Activated T-helper 1 cell treated with anti-CD3 and anti-CD28 coated beads, Interleukin-12 subunit alpha, Interleukin-12 subunit beta, Interleukin-2, Interleukin-4 antibody, amounts not matched to agents 30 ng/mL and 10 ng/mL and 1 ng/mL, durations not matched to agents 14 hours and 24 hours and 36 hours (primary cell): ENCODE results near the gene AMHR2. TPM values are rescaled to one million over a fixed set of nuclear protein-coding genes. Genes with fewer than 3 reads are reported as not detected.

ENCODE experiments used
- DNase-seq: peaks from one replicate; pipeline ENCODE4 v3.0.0; 2021; ENCODE audit warnings: low spot score
- H3K27ac Mint-ChIP-seq: one replicate; pipeline ENCODE4 v1.8.0; 2021; ENCODE audit warnings: mild to moderate bottlenecking, mixed read lengths
- H3K27me3 Mint-ChIP-seq: one replicate; pipeline ENCODE4 v1.8.0; 2022; ENCODE audit warnings: mild to moderate bottlenecking, moderate library complexity, mixed read lengths; ENCODE audit not compliant: insufficient read depth
- H3K36me3 Mint-ChIP-seq: one replicate; pipeline ENCODE4 v1.8.0; 2021; ENCODE audit warnings: low read depth, mixed read lengths
- H3K4me1 Mint-ChIP-seq: one replicate; pipeline ENCODE4 v1.8.0; 2021; ENCODE audit warnings: low read depth, mixed read lengths
- H3K4me3 Mint-ChIP-seq: one replicate; pipeline ENCODE4 v1.8.0; 2021; ENCODE audit warnings: mild to moderate bottlenecking, moderate library complexity, mixed read lengths
- H3K9me3 Mint-ChIP-seq: one replicate; pipeline ENCODE4 v1.8.0; 2021; ENCODE audit warnings: mixed read lengths
- intact Hi-C: fragments of 100-400 bp; cut with micrococcal nuclease; formaldehyde crosslinking; loops from one replicate; pipeline ENCODE4 v1.15.1; 2024
- total RNA-seq: library from RNA; stranded (reverse); gene quantifications from 2 replicates; pipeline ENCODE4 v1.2.3, GENCODE V29; 2022

Gene AMHR2
- total RNA-seq, 1 donor from 2014 or later = not detected

DNA sequence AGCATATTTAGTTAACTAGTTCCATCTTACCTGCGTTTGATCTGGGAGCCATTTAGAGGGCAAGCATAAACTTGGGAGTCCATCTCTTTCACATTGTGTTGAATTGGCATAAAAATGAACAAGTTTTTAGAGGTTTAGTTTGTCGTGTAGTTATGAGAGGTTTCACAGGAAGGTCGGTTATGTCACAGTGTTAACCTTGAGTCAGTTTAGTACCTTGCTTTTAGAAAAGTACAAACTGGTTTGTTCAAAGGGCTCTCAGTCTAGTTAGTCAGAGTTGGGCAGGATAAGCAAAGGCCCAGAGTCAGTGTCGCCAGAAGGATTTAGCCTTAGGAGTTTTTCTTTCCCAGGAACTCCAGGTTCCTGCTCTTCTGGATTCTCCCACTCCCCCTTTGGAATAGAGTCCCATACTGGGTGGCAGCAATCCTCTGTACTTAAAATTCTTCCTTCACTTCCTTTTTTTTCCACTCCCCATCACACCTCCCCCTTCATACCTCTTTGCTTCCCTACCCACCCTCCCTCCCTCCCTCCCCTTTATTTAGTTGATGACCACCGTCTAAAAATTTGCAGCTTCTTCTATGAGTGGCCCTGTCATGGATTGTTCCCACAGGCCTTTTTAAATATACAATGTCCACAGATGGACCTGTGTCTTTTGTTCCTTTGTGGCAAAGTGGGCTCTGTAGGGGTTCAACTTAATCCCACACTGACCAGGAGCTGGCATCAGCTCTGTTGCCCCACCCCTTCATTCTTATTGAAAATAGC is 40.3 kb downstream of the AMHR2 start:
- H3K4me1 Mint-ChIP-seq = peaks cover 42% of the 10 kb centered on the region
- H3K27ac Mint-ChIP-seq = peak overlapping the region; percentile 66
- DNase-seq = no peak
- no peak overlapping the region for H3K4me3 Mint-ChIP-seq
- intact Hi-C loops = no loop called here
- H3K36me3 Mint-ChIP-seq = peaks cover 84% of the 10 kb centered on the region
- no peaks in the 10 kb centered on the region for H3K27me3 Mint-ChIP-seq
- no peaks in the 10 kb centered on the region for H3K9me3 Mint-ChIP-seq

DNA sequence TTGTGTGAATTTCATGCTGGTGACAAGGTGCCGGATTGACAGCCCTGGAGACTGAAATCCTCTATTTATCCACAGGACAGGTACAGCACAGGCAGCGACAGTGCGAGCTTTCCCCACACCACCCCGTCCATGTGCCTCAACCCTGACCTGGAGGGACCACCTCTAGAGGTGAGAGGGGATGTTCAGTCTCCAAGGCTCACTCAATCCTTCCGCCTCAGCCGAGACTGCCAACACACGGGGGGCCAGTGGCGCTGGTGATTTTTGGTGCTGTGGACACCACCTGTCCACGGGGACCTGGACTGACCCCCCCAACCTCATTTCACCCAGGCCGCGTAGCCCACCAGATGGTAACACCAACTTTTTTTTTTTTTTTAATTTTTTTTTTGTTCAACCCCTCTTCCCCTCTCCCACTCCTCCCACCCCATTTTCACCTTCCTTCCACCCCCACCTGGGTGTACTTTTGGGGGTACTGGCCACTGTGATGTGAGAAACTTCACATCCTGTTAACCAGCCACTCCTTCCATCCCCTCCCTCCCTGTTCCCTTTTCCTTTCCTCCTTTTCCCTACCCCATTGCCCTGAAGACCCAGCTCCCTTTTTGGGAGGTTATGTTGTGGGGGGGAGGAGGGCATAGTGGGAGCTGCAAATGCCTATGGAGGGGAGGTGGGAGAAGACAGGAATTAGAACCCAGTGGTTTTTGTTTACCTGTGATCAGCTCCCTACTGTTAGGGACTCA is 41.2 kb downstream of the AMHR2 start:
- peaks cover 78% of the 10 kb centered on the region for H3K36me3 Mint-ChIP-seq
- H3K9me3 Mint-ChIP-seq = no peaks in the 10 kb centered on the region
- intact Hi-C loops = no loop called here
- DNase-seq = no peak
- no peaks in the 10 kb centered on the region for H3K27me3 Mint-ChIP-seq
- no peak overlapping the region for H3K4me3 Mint-ChIP-seq
- peaks cover 39% of the 10 kb centered on the region for H3K4me1 Mint-ChIP-seq
- H3K27ac Mint-ChIP-seq = peak overlapping the region; percentile 55

DNA sequence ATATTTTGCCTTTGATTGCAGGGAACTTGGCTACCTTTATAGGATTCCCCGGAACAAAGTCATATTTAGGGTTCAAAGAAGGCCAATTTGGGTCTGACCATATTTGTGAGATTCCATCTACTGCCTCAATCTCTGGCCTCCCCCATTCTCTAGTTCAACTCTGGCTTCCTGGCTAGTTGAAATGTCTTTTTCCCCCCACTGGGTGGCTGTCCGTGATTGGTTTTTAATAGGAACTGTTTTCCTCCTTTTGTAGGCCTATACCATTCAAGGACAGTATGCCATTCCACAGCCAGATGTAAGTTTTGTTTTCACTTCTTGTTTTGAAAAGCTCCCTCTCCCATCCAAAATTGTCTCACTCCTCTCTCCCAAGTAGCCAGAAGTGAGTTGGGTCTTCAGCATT is 42.0 kb downstream of the AMHR2 start:
- Mint-ChIP-seq H3K9me3 (no peaks in the 10 kb centered on the region), H3K4me1 (peaks cover 33% of the 10 kb centered on the region), H3K27me3 (no peaks in the 10 kb centered on the region), H3K36me3 (peaks cover 74% of the 10 kb centered on the region), H3K27ac (no peak overlapping the region), H3K4me3 (no peak overlapping the region)
- no peak for DNase-seq
- intact Hi-C loops = no loop called here

DNA sequence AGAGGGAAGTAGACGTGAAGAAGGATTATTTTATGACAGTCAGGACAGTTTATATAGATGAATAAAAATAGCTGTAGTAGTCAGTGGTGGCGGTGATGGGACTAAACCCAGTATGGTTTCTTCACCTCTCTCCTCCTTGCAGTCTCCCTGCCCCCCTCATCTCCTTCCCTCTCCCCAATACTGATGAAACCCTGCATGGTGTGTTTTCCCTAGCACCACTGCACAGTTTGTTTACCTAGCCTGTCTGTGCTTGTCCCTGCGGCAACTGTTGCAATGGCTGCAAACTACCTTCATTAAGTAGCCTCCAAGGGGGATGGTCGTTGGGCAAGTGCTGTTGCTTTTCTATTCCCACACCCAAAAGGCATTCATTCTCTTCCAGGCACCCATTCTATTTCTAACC is 43.0 kb downstream of the AMHR2 start:
- no peaks in the 10 kb centered on the region for H3K9me3 Mint-ChIP-seq
- no peak overlapping the region for H3K4me3 Mint-ChIP-seq
- H3K36me3 Mint-ChIP-seq = peaks cover 72% of the 10 kb centered on the region
- H3K27me3 Mint-ChIP-seq = no peaks in the 10 kb centered on the region
- DNase-seq = no peak
- peaks cover 33% of the 10 kb centered on the region for H3K4me1 Mint-ChIP-seq
- no peak overlapping the region for H3K27ac Mint-ChIP-seq
- intact Hi-C loops = no loop called here

DNA sequence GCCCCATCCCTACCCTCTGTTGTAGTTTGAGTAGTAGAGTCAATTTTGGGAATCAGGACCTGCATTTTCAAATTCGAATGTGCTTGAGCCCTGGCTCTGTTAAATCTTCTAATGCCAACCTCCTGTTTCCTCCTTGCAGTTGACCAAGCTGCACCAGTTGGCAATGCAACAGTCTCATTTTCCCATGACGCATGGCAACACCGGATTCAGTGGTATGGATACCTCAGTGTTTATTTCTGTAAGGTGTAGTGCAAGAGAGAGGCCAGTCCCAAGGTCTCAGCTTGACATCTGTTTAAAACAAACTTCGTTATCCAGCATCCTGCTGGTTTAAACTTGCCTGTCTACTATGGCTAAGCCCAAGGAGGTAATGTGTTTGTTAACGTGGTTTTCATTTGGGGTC is 43.4 kb downstream of the AMHR2 start:
- Mint-ChIP-seq H3K27ac (no peak overlapping the region), H3K4me1 (peaks cover 38% of the 10 kb centered on the region), H3K4me3 (no peak overlapping the region), H3K27me3 (no peaks in the 10 kb centered on the region), H3K9me3 (no peaks in the 10 kb centered on the region), H3K36me3 (peaks cover 72% of the 10 kb centered on the region)
- no peak for DNase-seq
- intact Hi-C loops = no loop called here

DNA sequence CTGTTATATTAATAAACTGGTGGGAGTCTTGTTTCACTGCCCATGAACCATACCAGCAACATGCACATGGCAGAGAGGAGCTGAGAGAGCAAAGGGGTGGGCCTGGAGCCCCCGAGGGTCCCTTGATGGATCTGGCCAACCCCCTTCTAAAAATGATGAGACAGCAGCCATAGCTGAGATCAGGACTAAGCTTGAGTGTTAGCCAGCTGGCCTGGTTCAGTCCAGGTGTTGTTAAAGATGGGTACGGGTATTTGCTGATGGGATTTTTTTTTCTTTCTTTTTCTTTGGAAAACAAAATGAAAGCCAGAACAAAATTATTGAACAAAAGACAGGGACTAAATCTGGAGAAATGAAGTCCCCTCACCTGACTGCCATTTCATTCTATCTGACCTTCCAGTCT is 44.2 kb downstream of the AMHR2 start:
- H3K4me1 Mint-ChIP-seq = peaks cover 38% of the 10 kb centered on the region

DNA sequence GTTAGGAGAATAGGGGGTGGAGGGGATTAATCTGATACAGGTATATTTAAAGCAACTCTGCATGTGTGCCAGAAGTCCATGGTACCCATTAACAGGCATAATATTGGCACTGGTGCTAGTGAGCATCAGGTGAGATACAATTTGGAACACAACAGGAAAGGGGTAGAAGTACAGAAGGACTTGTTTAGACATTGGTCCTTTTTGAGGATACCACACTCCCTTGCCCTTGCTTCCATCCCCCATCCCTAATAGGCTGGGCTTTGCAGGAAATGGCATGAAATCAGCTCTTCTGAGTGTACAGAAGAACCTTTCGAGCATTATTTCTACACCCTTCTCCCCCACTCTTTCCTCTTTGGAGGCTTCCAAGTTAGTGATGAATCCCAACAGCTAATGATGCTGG is 44.6 kb downstream of the AMHR2 start:
- Mint-ChIP-seq H3K36me3 (peaks cover 69% of the 10 kb centered on the region), H3K27ac (no peak overlapping the region), H3K27me3 (no peaks in the 10 kb centered on the region), H3K4me1 (peaks cover 38% of the 10 kb centered on the region), H3K4me3 (no peak overlapping the region), H3K9me3 (no peaks in the 10 kb centered on the region)
- intact Hi-C loops = no loop called here
- DNase-seq = no peak

More for the DNA sequence above, 44.2 kb downstream of the AMHR2 start:
- Mint-ChIP-seq H3K9me3 (no peaks in the 10 kb centered on the region), H3K4me3 (no peak overlapping the region), H3K36me3 (peaks cover 72% of the 10 kb centered on the region), H3K27ac (no peak overlapping the region), H3K27me3 (no peaks in the 10 kb centered on the region)
- DNase-seq = no peak
- intact Hi-C loops = no loop called here

DNA sequence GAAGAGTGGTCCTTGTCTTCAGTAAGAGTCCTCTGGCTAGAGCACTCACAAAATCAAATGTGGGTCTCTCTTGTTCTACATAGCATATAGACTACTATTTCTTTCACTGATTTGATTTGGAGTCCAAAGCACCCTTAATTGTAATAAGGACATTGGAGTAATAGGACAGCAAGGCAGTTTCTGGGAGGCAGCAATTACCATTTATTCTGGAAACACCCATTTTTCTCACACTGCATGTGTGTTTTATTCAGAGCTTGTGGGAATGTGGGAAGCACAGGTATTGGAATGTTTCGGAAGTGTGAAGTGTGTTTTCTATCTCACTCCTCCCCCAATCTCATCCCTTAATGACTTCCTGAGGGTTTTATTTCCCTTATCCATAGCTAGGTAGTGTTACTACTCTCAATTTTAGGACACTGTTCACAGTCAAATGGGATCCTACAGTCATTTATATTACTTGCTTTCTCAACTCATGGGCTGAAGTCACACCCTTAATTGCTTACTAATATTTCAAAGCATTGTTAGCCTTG is 48.5 kb downstream of the AMHR2 start:
- DNase-seq = no peak
- Mint-ChIP-seq H3K36me3 (peaks cover 68% of the 10 kb centered on the region), H3K4me1 (peaks cover 32% of the 10 kb centered on the region), H3K4me3 (no peak overlapping the region), H3K27me3 (no peaks in the 10 kb centered on the region), H3K9me3 (no peaks in the 10 kb centered on the region), H3K27ac (no peak overlapping the region)
- intact Hi-C loops = loop anchor here (2.0 kb wide), 1 partner anchor 19 kb away; the partner anchor contains the start of gene PCBP2

DNA sequence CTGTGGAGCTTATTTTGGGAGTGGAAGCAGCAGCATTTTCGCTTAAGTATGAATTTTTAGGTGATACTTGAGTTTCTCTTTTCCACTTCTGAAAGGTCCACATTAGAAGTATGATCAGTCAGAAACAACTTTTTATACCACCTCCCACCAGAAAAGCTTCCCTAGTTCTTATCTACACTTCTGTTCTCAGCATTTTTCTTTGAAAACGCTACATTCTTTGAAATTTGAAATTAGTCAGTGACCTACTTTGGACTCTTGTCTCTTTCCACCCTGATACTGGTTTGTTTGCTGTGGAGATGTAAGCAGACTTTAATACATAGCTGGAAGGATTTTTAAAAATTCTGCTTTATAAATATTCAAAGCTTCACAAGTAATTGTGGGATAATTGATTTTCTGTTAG is 50.4 kb downstream of the AMHR2 start:
- intact Hi-C loops = no loop called here
- Mint-ChIP-seq H3K4me3 (peak overlapping the region; percentile 39), H3K9me3 (no peaks in the 10 kb centered on the region), H3K4me1 (peaks cover 32% of the 10 kb centered on the region), H3K27ac (peak overlapping the region; percentile 74), H3K27me3 (no peaks in the 10 kb centered on the region), H3K36me3 (peaks cover 67% of the 10 kb centered on the region)
- no peak for DNase-seq

DNA sequence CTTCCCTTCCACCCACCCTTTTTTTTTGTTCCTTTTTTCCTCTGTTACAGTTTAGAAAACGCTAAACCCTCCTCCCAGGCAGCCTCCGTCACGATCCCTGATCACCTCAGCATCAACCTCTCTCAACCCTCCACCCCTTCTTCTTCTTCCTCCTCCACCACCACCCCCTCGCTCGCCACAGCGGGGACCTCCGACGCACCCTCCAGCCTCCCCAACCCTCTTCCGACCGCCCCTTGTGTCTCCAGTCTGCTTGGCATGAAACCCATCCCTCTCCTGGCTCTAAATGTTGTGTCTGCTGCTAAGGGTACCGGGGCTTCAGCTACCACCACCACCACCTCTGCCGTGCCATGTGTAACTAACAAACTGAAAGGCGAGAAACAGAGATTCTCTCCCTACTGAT is 51.2 kb downstream of the AMHR2 start:
- Mint-ChIP-seq H3K27ac (peak overlapping the region; percentile 84), H3K4me1 (peaks cover 32% of the 10 kb centered on the region), H3K36me3 (peaks cover 75% of the 10 kb centered on the region), H3K4me3 (peak overlapping the region; percentile 29), H3K9me3 (no peaks in the 10 kb centered on the region), H3K27me3 (no peaks in the 10 kb centered on the region)
- DNase-seq = no peak
- intact Hi-C loops = no loop called here

DNA sequence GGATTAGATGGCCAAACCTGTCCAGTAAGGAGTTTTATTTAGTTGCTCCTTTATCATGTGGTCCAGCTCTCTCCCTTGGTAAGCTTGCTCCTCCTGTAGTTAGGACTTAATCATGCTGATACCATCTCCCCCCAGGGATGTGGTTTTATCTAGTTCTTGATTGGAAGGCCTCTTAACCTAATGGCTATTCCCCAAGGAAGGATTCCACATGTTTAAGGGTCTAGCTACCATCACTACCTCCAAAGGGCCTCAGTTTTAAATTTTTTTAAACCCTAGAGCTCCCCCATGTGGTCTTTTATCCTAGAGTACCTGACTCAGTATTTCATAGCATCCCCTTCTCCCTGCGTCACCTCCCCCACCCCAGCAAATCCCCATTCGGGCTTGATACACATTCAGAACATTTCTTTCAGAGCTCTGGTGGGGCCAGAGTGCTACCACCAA is 53.1 kb downstream of the AMHR2 start:
- DNase-seq = no peak
- Mint-ChIP-seq H3K9me3 (no peaks in the 10 kb centered on the region), H3K27ac (peak overlapping the region; percentile 42), H3K36me3 (peaks cover 70% of the 10 kb centered on the region), H3K4me3 (no peak overlapping the region), H3K4me1 (peaks cover 23% of the 10 kb centered on the region), H3K27me3 (no peaks in the 10 kb centered on the region)
- intact Hi-C loops = loop anchor here (2.0 kb wide), 2 partner anchors 16 to 32 kb away; no protein-coding TSS in a partner anchor

DNA sequence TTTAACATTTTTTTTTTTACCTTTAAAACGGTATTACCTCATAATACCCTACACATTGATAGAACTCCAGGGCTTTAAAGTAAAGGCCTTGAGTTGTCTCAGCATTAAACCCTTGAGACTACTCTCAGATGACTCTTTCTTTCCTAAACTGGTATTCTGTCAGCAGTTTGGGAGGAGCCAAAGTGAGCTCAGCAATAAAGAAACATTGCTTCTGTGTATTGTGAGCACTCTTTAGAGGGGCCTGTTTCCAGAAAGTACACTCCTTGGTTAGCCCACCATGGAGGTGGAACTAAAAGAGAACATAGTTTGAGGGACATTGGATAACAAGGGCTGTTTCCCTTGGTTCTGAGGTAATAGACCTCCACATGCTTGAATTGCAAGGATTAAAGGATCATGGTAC is 55.2 kb downstream of the AMHR2 start:
- intact Hi-C loops = no loop called here
- no peaks in the 10 kb centered on the region for H3K27me3 Mint-ChIP-seq
- H3K36me3 Mint-ChIP-seq = peaks cover 72% of the 10 kb centered on the region
- H3K9me3 Mint-ChIP-seq = no peaks in the 10 kb centered on the region
- H3K27ac Mint-ChIP-seq = no peak overlapping the region
- DNase-seq = no peak
- H3K4me3 Mint-ChIP-seq = no peak overlapping the region
- peaks cover 14% of the 10 kb centered on the region for H3K4me1 Mint-ChIP-seq

DNA sequence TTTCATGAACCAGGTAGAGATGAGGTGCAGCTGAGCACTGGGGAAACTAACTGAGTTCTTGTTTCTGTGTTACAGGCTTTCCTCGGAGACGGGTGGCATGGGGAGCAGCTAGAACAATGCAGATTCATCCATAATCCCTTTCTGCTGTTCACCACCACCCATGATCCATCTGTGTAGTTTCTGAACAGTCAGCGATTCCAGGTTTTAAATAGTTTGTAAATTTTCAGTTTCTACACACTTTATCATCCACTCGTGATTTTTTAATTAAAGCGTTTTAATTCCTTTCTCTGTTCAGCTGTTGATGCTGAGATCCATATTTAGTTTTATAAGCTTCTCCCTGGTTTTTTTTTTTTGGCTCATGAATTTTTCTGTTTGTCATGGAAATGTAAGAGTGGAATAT is 55.7 kb downstream of the AMHR2 start:
- Mint-ChIP-seq H3K9me3 (no peaks in the 10 kb centered on the region), H3K4me3 (no peak overlapping the region), H3K27me3 (no peaks in the 10 kb centered on the region), H3K27ac (no peak overlapping the region), H3K36me3 (peaks cover 71% of the 10 kb centered on the region), H3K4me1 (peaks cover 9% of the 10 kb centered on the region)
- intact Hi-C loops = no loop called here
- no peak for DNase-seq
